Endodermal cell (in vitro differentiated cells): ENCODE measurements around the gene ADAMTS12. TPM values are rescaled to one million over a fixed set of nuclear protein-coding genes. Genes with fewer than 3 reads are reported as not detected.
A peak's percentile ranks its signal among the peaks of the same experiment; 100 is the strongest.

ENCODE experiments used
- DNase-seq: peaks from one replicate; pipeline ENCODE4 v3.0.0-alpha.2; 2017
- H3K27ac ChIP-seq: 2 replicates; pipeline ENCODE4 v1.5.1; 2013; ENCODE audit warnings: mild to moderate bottlenecking, low read depth, low read length, moderate library complexity
- H3K27me3 ChIP-seq: 2 replicates; pipeline ENCODE4 v1.6.1; 2013; ENCODE audit warnings: mild to moderate bottlenecking, low read length, moderate library complexity; ENCODE audit not compliant: insufficient read depth, control insufficient read depth, poor library complexity, severe bottlenecking
- H3K36me3 ChIP-seq: 2 replicates; pipeline ENCODE4 v1.7.0; 2013; ENCODE audit warnings: mild to moderate bottlenecking, low read length, moderate library complexity; ENCODE audit not compliant: control insufficient read depth, insufficient read depth
- H3K4me1 ChIP-seq: one replicate; pipeline ENCODE4 v1.7.0; 2013; ENCODE audit warnings: low read length; ENCODE audit not compliant: control insufficient read depth, insufficient read depth
- H3K4me3 ChIP-seq: 2 replicates; pipeline ENCODE4 v1.5.1; 2013; ENCODE audit warnings: mild to moderate bottlenecking, low read length, moderate library complexity
- H3K9ac ChIP-seq: 2 replicates; pipeline ENCODE4 v1.6.1; 2013; ENCODE audit warnings: mild to moderate bottlenecking, low read length, moderate library complexity; ENCODE audit not compliant: poor library complexity, severe bottlenecking; ENCODE audit errors: extremely low read depth
- H3K9me3 ChIP-seq: 2 replicates; pipeline ENCODE4 v1.6.1; 2013; ENCODE audit warnings: mild to moderate bottlenecking, low read length, moderate library complexity; ENCODE audit not compliant: control insufficient read depth
- H3K27ac Mint-ChIP-seq: 2 replicates; pipeline ENCODE4 v1.8.0; 2020; ENCODE audit warnings: mixed read lengths
- H3K27me3 Mint-ChIP-seq: 2 replicates; pipeline ENCODE4 v1.8.0; 2021; ENCODE audit warnings: mild to moderate bottlenecking, mixed read lengths; ENCODE audit not compliant: insufficient read depth
- H3K36me3 Mint-ChIP-seq: 2 replicates; pipeline ENCODE4 v1.8.0; 2020; ENCODE audit warnings: low read depth, mixed read lengths
- H3K4me1 Mint-ChIP-seq: 2 replicates; pipeline ENCODE4 v1.8.0; 2020; ENCODE audit warnings: mixed read lengths
- H3K4me3 Mint-ChIP-seq: 2 replicates; pipeline ENCODE4 v1.8.0; 2020; ENCODE audit warnings: mild to moderate bottlenecking, moderate library complexity, mixed read lengths
- H3K9me3 Mint-ChIP-seq: 2 replicates; pipeline ENCODE4 v1.8.0; 2020; ENCODE audit warnings: mild to moderate bottlenecking, mixed read lengths
- WGBS, 2 experiments: methylation state at CpG; one replicate each; pipeline versions ENCODE4 v1.1.5 to v1.1.7; 2013; ENCODE audit warnings: missing lambda C conversion rate in 2 of 2, mixed read lengths in 1 of 2; ENCODE audit not compliant: insufficient coverage in 1 of 2, insufficient read length in 1 of 2; 5-methylcytosine and 5-hydroxymethylcytosine counted together
- total RNA-seq, 2 donors: library from RNA; stranded (reverse); fragmentation: NEBNext Ultra II Directional in 1 of 2; extraction: Animal tissue kit (Norgen Biotek cat#: 25700) in 1 of 2; gene quantifications; 2 replicates in 1 of 2; 3 replicates in 1 of 2; pipeline ENCODE4 v1.2.1, GENCODE V29; 2021
- TF ChIP-seq, protein P1 (sequence below): fragments of 200-600 bp; sonication (generic); conservative IDR thresholded peaks from 2 replicates; pipeline ENCODE4 v1.5.0; 2021; ENCODE audit warnings: antibody characterized with exemption, mild to moderate bottlenecking

The ADAMTS12 gene
- total RNA-seq, 2 donors from 2014 or later: 80.2 to 123 TPM

- H3K9ac ChIP-seq: no peak overlapping the region
- H3K4me1 ChIP-seq: peaks cover 6% of the 10 kb centered on the region
- WGBS, 2 experiments: 96% methylated on average over 1 of the region's 2 CpGs; no CpG with 5 or more reads in 1 of the 2 experiments
- H3K9me3 ChIP-seq: no peaks in the 10 kb centered on the region
- Mint-ChIP-seq H3K27me3 (no peaks in the 10 kb centered on the region), H3K4me3 (no peak overlapping the region), H3K4me1 (peaks cover 3% of the 10 kb centered on the region), H3K36me3 (peaks cover 45% of the 10 kb centered on the region), H3K27ac (no peak overlapping the region), H3K9me3 (peaks cover 4% of the 10 kb centered on the region)
- TF ChIP-seq, protein P1, sequence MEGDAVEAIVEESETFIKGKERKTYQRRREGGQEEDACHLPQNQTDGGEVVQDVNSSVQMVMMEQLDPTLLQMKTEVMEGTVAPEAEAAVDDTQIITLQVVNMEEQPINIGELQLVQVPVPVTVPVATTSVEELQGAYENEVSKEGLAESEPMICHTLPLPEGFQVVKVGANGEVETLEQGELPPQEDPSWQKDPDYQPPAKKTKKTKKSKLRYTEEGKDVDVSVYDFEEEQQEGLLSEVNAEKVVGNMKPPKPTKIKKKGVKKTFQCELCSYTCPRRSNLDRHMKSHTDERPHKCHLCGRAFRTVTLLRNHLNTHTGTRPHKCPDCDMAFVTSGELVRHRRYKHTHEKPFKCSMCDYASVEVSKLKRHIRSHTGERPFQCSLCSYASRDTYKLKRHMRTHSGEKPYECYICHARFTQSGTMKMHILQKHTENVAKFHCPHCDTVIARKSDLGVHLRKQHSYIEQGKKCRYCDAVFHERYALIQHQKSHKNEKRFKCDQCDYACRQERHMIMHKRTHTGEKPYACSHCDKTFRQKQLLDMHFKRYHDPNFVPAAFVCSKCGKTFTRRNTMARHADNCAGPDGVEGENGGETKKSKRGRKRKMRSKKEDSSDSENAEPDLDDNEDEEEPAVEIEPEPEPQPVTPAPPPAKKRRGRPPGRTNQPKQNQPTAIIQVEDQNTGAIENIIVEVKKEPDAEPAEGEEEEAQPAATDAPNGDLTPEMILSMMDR: peak; percentile 33
- no peak for DNase-seq
- H3K27ac ChIP-seq: no peak overlapping the region
- no peak overlapping the region for H3K4me3 ChIP-seq
- H3K27me3 ChIP-seq: no peaks in the 10 kb centered on the region
- peaks cover 9% of the 10 kb centered on the region for H3K36me3 ChIP-seq
Measured at GRCh38 chr5:33579789-33580188, 312.0 kb downstream of the ADAMTS12 start.

- Histone ChIP-seq H3K4me3 (no peak overlapping the region), H3K27ac (no peak overlapping the region), H3K4me1 (peaks cover 6% of the 10 kb centered on the region), H3K36me3 (peaks cover 9% of the 10 kb centered on the region), H3K9ac (no peak overlapping the region), H3K27me3 (no peaks in the 10 kb centered on the region), H3K9me3 (no peaks in the 10 kb centered on the region)
- WGBS, 2 experiments: 44 to 80% methylated on average over 1 to 2 of the region's 3 CpGs
- H3K27me3 Mint-ChIP-seq: no peaks in the 10 kb centered on the region
- no peak overlapping the region for H3K27ac Mint-ChIP-seq
- peaks cover 3% of the 10 kb centered on the region for H3K4me1 Mint-ChIP-seq
- TF ChIP-seq, protein P1: no peak
- peaks cover 8% of the 10 kb centered on the region for H3K9me3 Mint-ChIP-seq
- H3K36me3 Mint-ChIP-seq: peaks cover 50% of the 10 kb centered on the region
- no peak for DNase-seq
- H3K4me3 Mint-ChIP-seq: no peak overlapping the region
Measured at GRCh38 chr5:33579152-33579551, 312.6 kb downstream of the ADAMTS12 start.

DNA sequence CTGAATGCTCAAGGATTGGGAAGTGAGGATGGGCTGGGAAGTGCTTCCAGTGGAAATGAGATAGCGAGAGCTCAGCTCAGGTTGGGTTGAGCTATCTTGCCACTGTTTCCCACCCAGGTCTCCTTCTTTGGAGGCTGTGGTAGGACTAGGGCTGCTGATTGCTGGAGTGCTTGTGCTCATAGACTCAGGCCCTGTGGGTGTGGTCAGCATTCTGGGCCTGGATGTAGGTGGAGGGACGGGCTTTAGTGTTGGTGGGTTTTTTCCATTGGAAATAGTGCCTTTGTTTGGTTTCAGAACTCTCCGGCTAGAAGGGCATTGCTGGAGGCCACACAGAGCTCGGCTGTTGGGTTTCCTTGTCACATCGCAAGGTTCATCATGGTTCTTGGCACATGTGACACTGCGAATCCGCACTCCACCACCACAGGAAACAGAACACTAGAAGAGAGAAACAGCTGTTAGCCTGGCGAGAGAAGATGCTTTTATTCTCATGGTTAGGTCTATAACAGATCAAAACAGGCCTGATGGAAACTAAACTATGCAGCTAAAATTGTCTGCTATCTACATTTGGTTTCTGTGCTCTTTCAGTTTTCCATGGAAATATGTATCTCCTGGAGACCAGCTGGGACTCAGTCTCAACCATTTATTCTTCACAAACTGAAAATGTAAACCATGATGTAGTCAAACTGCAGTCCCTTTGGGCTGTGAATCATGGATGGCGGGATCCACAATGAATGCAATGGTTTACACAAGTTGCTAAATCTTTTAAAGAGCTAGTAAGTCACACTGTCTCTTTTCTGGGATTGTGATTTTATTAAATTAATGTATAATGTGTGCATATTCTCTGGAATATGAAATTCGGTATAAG lies 314.8 kb downstream of the ADAMTS12 start:
- H3K9ac ChIP-seq: no peak overlapping the region
- TF ChIP-seq, protein P1: no peak
- Mint-ChIP-seq H3K36me3 (peaks cover 50% of the 10 kb centered on the region), H3K4me1 (no peaks in the 10 kb centered on the region), H3K9me3 (peaks cover 10% of the 10 kb centered on the region), H3K27me3 (no peaks in the 10 kb centered on the region), H3K4me3 (no peak overlapping the region), H3K27ac (no peak overlapping the region)
- H3K4me3 ChIP-seq: no peak overlapping the region
- peaks cover 9% of the 10 kb centered on the region for H3K36me3 ChIP-seq
- H3K27me3 ChIP-seq: no peaks in the 10 kb centered on the region
- no peaks in the 10 kb centered on the region for H3K9me3 ChIP-seq
- H3K27ac ChIP-seq: no peak overlapping the region
- DNase-seq: no peak
- WGBS, 2 experiments: 94 to 98% methylated on average over 8 to 10 of the region's 10 CpGs
- peaks cover 2% of the 10 kb centered on the region for H3K4me1 ChIP-seq
